Measurements from ENCODE around the gene ANKRD6.

The ANKRD6 gene

GRCh38 chr6:89662659-89663223 is 229.8 kb downstream of the ANKRD6 start:
- no peak for DNase-seq

GRCh38 chr6:89667872-89668556 is 235.1 kb downstream of the ANKRD6 start:
- no peak for DNase-seq

GRCh38 chr6:89669002-89669401 is 236.1 kb downstream of the ANKRD6 start:
- DNase-seq = no peak

GRCh38 chr6:89670935-89671565 is 238.1 kb downstream of the ANKRD6 start:
- DNase-seq = no peak

GRCh38 chr6:89675949-89676748 is 243.2 kb downstream of the ANKRD6 start:
- DNase-seq = no peak

- DNase-seq = no peak
Observed at GRCh38 chr6:89678531-89678930, 245.6 kb downstream of the ANKRD6 start.

- no peak for DNase-seq
Observed at GRCh38 chr6:89679215-89680120, 246.5 kb downstream of the ANKRD6 start.

GRCh38 chr6:89680150-89680549 is 247.2 kb downstream of the ANKRD6 start:
- no peak for DNase-seq

- DNase-seq = no peak
Observed at GRCh38 chr6:89680551-89680950, 247.6 kb downstream of the ANKRD6 start.

GRCh38 chr6:89681983-89682564 is 249.1 kb downstream of the ANKRD6 start:
- no peak for DNase-seq

- no peak for DNase-seq
Observed at GRCh38 chr6:89682991-89683390, 250.0 kb downstream of the ANKRD6 start.
